H1 (cell line): ENCODE measurements around the gene GRID2. TPM values are rescaled to one million over a fixed set of nuclear protein-coding genes. Genes with fewer than 3 reads are reported as not detected.

Source experiments
- CTCF ChIA-PET: fragments of 300-600 bp; sonication (Branson Sonifier 250); formaldehyde crosslinking; loops from one replicate; lab custom pipeline; 2021; ENCODE audit not compliant: partially characterized antibody; lab: Charles Lee
- POLR2A ChIA-PET: fragments of 300-600 bp; sonication (Branson Sonifier 250); formaldehyde crosslinking; loops from one replicate; lab custom pipeline; 2021; ENCODE audit warnings: inconsistent platforms; ENCODE audit not compliant: partially characterized antibody; lab: Charles Lee
- DNase-seq, 2 experiments: peaks; one replicate each; pipeline versions ENCODE4 v3.0.0 to v3.0.0-alpha.2; 2010 to 2022; ENCODE audit warnings: low spot score in 2 of 2, low read depth in 1 of 2, mixed read lengths in 1 of 2
- FAIRE-seq: peaks from 2 replicates; lab custom pipeline; 2011; peaks lifted over from hg19 to GRCh38; lab: Jason Lieb, UNC
- H2AFZ ChIP-seq: 2 replicates; pipeline ENCODE4 v1.8.1; 2012; ENCODE audit warnings: low read length, inconsistent platforms
- H2AK5ac ChIP-seq: 2 replicates; pipeline ENCODE4 v1.6.1; 2013; ENCODE audit warnings: low read depth, low read length
- H2BK120ac ChIP-seq: replicated peaks from 2 replicates; pipeline ENCODE3; 2013; ENCODE audit warnings: low read depth, low read length, inconsistent platforms
- H2BK12ac ChIP-seq: 2 replicates; pipeline ENCODE4 v1.6.1; 2013; ENCODE audit warnings: low read depth, low read length
- H2BK15ac ChIP-seq: 2 replicates; pipeline ENCODE4 v1.6.1; 2013; ENCODE audit warnings: low read length
- H2BK20ac ChIP-seq: 2 replicates; pipeline ENCODE4 v1.6.1; 2013; ENCODE audit warnings: low read length
- H2BK5ac ChIP-seq: 2 replicates; pipeline ENCODE4 v1.6.1; 2013; ENCODE audit warnings: low read depth, low read length
- H3K14ac ChIP-seq: 2 replicates; pipeline ENCODE4 v1.6.1; 2013; ENCODE audit warnings: inconsistent platforms; ENCODE audit not compliant: insufficient read length
- H3K18ac ChIP-seq: 2 replicates; pipeline ENCODE4 v1.6.1; 2013; ENCODE audit warnings: low read length; ENCODE audit errors: extremely low read depth
- H3K23ac ChIP-seq: 2 replicates; pipeline ENCODE4 v1.6.1; 2013; ENCODE audit warnings: inconsistent platforms; ENCODE audit not compliant: insufficient read length
- H3K23me2 ChIP-seq: 2 replicates; pipeline ENCODE4 v1.6.1; 2013; ENCODE audit warnings: low read depth, low read length
- H3K27ac ChIP-seq: 2 replicates; pipeline ENCODE4 v1.6.1; 2011; ENCODE audit warnings: low read depth, low read length, inconsistent platforms
- H3K27me3 ChIP-seq, 4 experiments: replicated peaks in 1 of 4; 1 replicate in 1 of 4; 2 replicates in 3 of 4; pipeline versions ENCODE4 v1.6.1 to v1.8.1; 2011 to 2013; ENCODE audit warnings: low read length in 3 of 4, mild to moderate bottlenecking in 3 of 4, inconsistent platforms in 2 of 4, mixed read lengths in 2 of 4, moderate library complexity in 1 of 4; ENCODE audit not compliant: control insufficient read depth in 3 of 4, insufficient read depth in 3 of 4; ENCODE audit errors: extremely low read depth in 1 of 4
- H3K36me3 ChIP-seq, 4 experiments: 2 replicates each; pipeline versions ENCODE4 v1.6.1 to v1.8.1; 2011 to 2013; ENCODE audit warnings: mild to moderate bottlenecking in 4 of 4, low read length in 3 of 4, moderate library complexity in 2 of 4, control low read depth in 1 of 4, inconsistent platforms in 1 of 4; ENCODE audit not compliant: insufficient read depth in 4 of 4, control insufficient read depth in 2 of 4
- H3K4ac ChIP-seq: replicated peaks from 2 replicates; pipeline ENCODE3; 2013; ENCODE audit warnings: low read length, low read depth, mixed read lengths, inconsistent platforms; ENCODE audit not compliant: insufficient read length
- H3K4me1 ChIP-seq, 4 experiments: replicated peaks in 1 of 4; 1 replicate in 1 of 4; 2 replicates in 3 of 4; pipeline versions ENCODE4 v1.6.1 to v1.8.1; 2011 to 2013; ENCODE audit warnings: low read length in 3 of 4, inconsistent platforms in 2 of 4, mixed read lengths in 1 of 4; ENCODE audit not compliant: insufficient read depth in 4 of 4, control insufficient read depth in 3 of 4
- H3K4me2 ChIP-seq, 2 experiments: 2 replicates each; pipeline versions ENCODE4 v1.6.1 to v1.8.1; 2011 to 2013; ENCODE audit warnings: low read depth in 2 of 2, low read length in 2 of 2, control low read depth in 1 of 2, inconsistent platforms in 1 of 2, mild to moderate bottlenecking in 1 of 2; ENCODE audit not compliant: insufficient read depth in 1 of 2
- H3K4me3 ChIP-seq, 4 experiments: fragments of 200-600, 300-600 bp in 1 of 4; sonication (generic), shearing (Covaris generic), sonication (Bioruptor Twin) in 1 of 4; 2 replicates each; pipeline versions ENCODE4 v1.5.1 to v1.8.1; 2011 to 2016; ENCODE audit warnings: low read length in 4 of 4, low read depth in 3 of 4, control low read depth in 2 of 4, inconsistent platforms in 2 of 4, mild to moderate bottlenecking in 2 of 4, mixed read lengths in 1 of 4, moderate library complexity in 1 of 4; ENCODE audit not compliant: insufficient read depth in 2 of 4; ENCODE audit errors: extremely low read depth in 1 of 4
- H3K56ac ChIP-seq: replicated peaks from 2 replicates; pipeline ENCODE3; 2013; ENCODE audit warnings: low read depth, mild to moderate bottlenecking, mixed read lengths, low read length, inconsistent platforms; ENCODE audit not compliant: insufficient read length
- H3K79me1 ChIP-seq: 2 replicates; pipeline ENCODE4 v1.6.1; 2013; ENCODE audit warnings: low read depth, low read length, control low read depth
- H3K79me2 ChIP-seq, 2 experiments: 2 replicates each; pipeline versions ENCODE4 v1.6.1 to v1.8.1; 2012 to 2013; ENCODE audit warnings: low read length in 2 of 2, mild to moderate bottlenecking in 2 of 2, inconsistent platforms in 1 of 2; ENCODE audit not compliant: insufficient read depth in 2 of 2, control insufficient read depth in 1 of 2
- H3K9ac ChIP-seq, 4 experiments: replicated peaks in 1 of 4; 1 replicate in 1 of 4; 2 replicates in 3 of 4; pipeline versions ENCODE4 v1.6.1 to v1.8.1; 2011 to 2013; ENCODE audit warnings: low read depth in 3 of 4, low read length in 3 of 4, control low read depth in 2 of 4, mild to moderate bottlenecking in 2 of 4, moderate library complexity in 2 of 4, inconsistent platforms in 1 of 4; ENCODE audit errors: extremely low read depth in 1 of 4
- H3K9me3 ChIP-seq, 2 experiments: 2 replicates each; pipeline versions ENCODE4 v1.6.1 to v1.8.1; 2012 to 2013; ENCODE audit warnings: mild to moderate bottlenecking in 2 of 2, moderate library complexity in 2 of 2, control low read depth in 1 of 2, inconsistent platforms in 1 of 2, low read depth in 1 of 2, low read length in 1 of 2, mixed read lengths in 1 of 2; ENCODE audit not compliant: insufficient read depth in 2 of 2
- H4K20me1 ChIP-seq, 2 experiments: replicated peaks in 1 of 2; 2 replicates each; pipeline versions ENCODE3 to v1.8.1; 2011 to 2013; ENCODE audit warnings: inconsistent platforms in 2 of 2, low read length in 2 of 2, mild to moderate bottlenecking in 1 of 2; ENCODE audit not compliant: insufficient read depth in 2 of 2, control insufficient read depth in 1 of 2
- H4K5ac ChIP-seq: 2 replicates; pipeline ENCODE4 v1.6.1; 2013; ENCODE audit warnings: low read length, low read depth, mixed read lengths, inconsistent platforms; ENCODE audit not compliant: insufficient read length
- H4K8ac ChIP-seq: 2 replicates; pipeline ENCODE4 v1.8.0; 2013; ENCODE audit warnings: mild to moderate bottlenecking, moderate library complexity, low read length, inconsistent platforms; ENCODE audit not compliant: insufficient read depth; ENCODE audit errors: extremely low read depth
- H4K91ac ChIP-seq: replicated peaks from 2 replicates; pipeline ENCODE3; 2013; ENCODE audit warnings: low read length, mixed read lengths, inconsistent platforms; ENCODE audit not compliant: insufficient read length
- CHD2 ChIP-seq: IDR thresholded peaks from 2 replicates; pipeline ENCODE4 v1.6.1; 2012; ENCODE audit warnings: low read length, improper control_type of control experiment
- CREB1 ChIP-seq: IDR thresholded peaks from 2 replicates; pipeline ENCODE4 v1.6.1; 2012; ENCODE audit warnings: inconsistent platforms
- GTF2F1 ChIP-seq: IDR thresholded peaks from 2 replicates; pipeline ENCODE4 v1.6.1; 2012; ENCODE audit warnings: low read depth, low read length, improper control_type of control experiment, borderline replicate concordance
- HDAC6 ChIP-seq: IDR thresholded peaks from one replicate; pipeline ENCODE4 v1.7.1; 2012; ENCODE audit warnings: low read depth, mild to moderate bottlenecking, inconsistent platforms, low read length, moderate library complexity
- KDM1A ChIP-seq: fragments of 200-600, 300-600 bp; sonication (generic); IDR thresholded peaks from 2 replicates; pipeline ENCODE4 v1.7.1; 2016; ENCODE audit warnings: mild to moderate bottlenecking, low read length, borderline replicate concordance
- MAFK ChIP-seq: IDR thresholded peaks from 2 replicates; pipeline ENCODE4 v1.6.1; 2012; ENCODE audit warnings: low read depth, mild to moderate bottlenecking, improper control_type of control experiment, low read length
- RAD21 ChIP-seq, 2 experiments: IDR thresholded peaks in 1 of 2; conservative IDR thresholded peaks in 1 of 2; 2 replicates each; pipeline ENCODE4 v1.6.1; 2011; ENCODE audit warnings: low read depth in 2 of 2, low read length in 2 of 2, improper control_type of control experiment in 1 of 2, inconsistent platforms in 1 of 2, mild to moderate bottlenecking in 1 of 2, moderate library complexity in 1 of 2
- RFX5 ChIP-seq: IDR thresholded peaks from 2 replicates; pipeline ENCODE4 v1.6.1; 2011; ENCODE audit warnings: low read depth, low read length, improper control_type of control experiment, borderline replicate concordance
- SIRT6 ChIP-seq: IDR thresholded peaks from one replicate; pipeline ENCODE4 v1.7.1; 2012; ENCODE audit warnings: low read length, inconsistent platforms
- SP1 ChIP-seq: IDR thresholded peaks from 2 replicates; pipeline ENCODE4 v1.6.1; 2011; ENCODE audit warnings: low read depth, low read length
- SP2 ChIP-seq: IDR thresholded peaks from 2 replicates; pipeline ENCODE4 v1.6.1; 2012; ENCODE audit warnings: mild to moderate bottlenecking, low read length, inconsistent platforms
- TAF7 ChIP-seq: optimal IDR thresholded peaks from 2 replicates; pipeline ENCODE3; 2011; ENCODE audit warnings: low read depth, mild to moderate bottlenecking, inconsistent platforms, low read length, moderate library complexity, borderline replicate concordance
- TCF12 ChIP-seq: IDR thresholded peaks from 2 replicates; pipeline ENCODE4 v1.6.1; 2011; ENCODE audit warnings: low read depth, mild to moderate bottlenecking, low read length
- WGBS, 2 experiments: shearing (Covaris generic) in 1 of 2; methylation state at CpG; one replicate each; pipeline versions ENCODE4 v1.1.6 to v1.1.7; 2013 to 2015; ENCODE audit warnings: low lambda C conversion rate in 2 of 2, mixed read lengths in 2 of 2, inconsistent platforms in 1 of 2, low coverage in 1 of 2, missing lambda C conversion rate in 1 of 2; ENCODE audit not compliant: insufficient replicate concordance in 2 of 2, insufficient coverage in 1 of 2, insufficient read length in 1 of 2; ENCODE audit errors: extremely low coverage in 1 of 2, missing lambda C conversion rate in 1 of 2; 5-methylcytosine and 5-hydroxymethylcytosine counted together
- polyA plus RNA-seq, 7 experiments: library from polyadenylated mRNA; depleted of rRNA in 3 of 7; stranded (reverse) in 5 of 7; unstranded in 2 of 7; fragments of >200 nt in 5 of 7; fragments of 200-250 nt in 2 of 7; gene quantifications; 1 replicate in 5 of 7; 2 replicates in 1 of 7; 4 replicates in 1 of 7; pipeline versions ENCODE4 v1.2.1 to v1.2.3, GENCODE V29; 2011 to 2013; ENCODE audit warnings: missing spikeins in 2 of 7, mixed read lengths in 2 of 7
- total RNA-seq: library from RNA; stranded (reverse); fragmentation: NEBNext Ultra II Directional; extraction: Animal tissue kit (Norgen Biotek cat#: 25700); gene quantifications from 2 replicates; pipeline ENCODE4 v1.2.1, GENCODE V29; 2021
- TF ChIP-seq, protein P1 (sequence below): IDR thresholded peaks from 2 replicates; pipeline ENCODE4 v1.6.1; 2011; ENCODE audit warnings: low read depth, mild to moderate bottlenecking, low read length; ENCODE audit not compliant: insufficient read depth

GRID2 gene
- total and polyA plus RNA-seq, 2 of the 8 experiments (the other 6 are each of a cell fraction or from before 2014, with no cell fraction given): 31.1 to 81.9 TPM

GRCh38 chr4:92615049-92615448, 311.3 kb downstream of the GRID2 start:
- peaks cover 2 to 99% of the 10 kb centered on the region in 2 experiments; a peak in 3 of 4 replicates for H3K79me2 ChIP-seq
- no peak overlapping the region for H2AFZ ChIP-seq
- H4K5ac ChIP-seq: no peak overlapping the region
- no peaks in the 10 kb centered on the region; a peak in 3 of 8 replicates for H3K36me3 ChIP-seq
- POLR2A ChIA-PET: no interaction called here
- H2BK12ac ChIP-seq: no peak overlapping the region
- no peaks in the 10 kb centered on the region for H3K79me1 ChIP-seq
- no peak overlapping the region for H2BK120ac ChIP-seq
- H3K4me1 ChIP-seq: peaks cover 0 to 5% (median 2%) of the 10 kb centered on the region in 4 experiments; a peak in 2 of 7 replicates
- no peak for TF ChIP-seq SP1
- TF ChIP-seq MAFK: no peak
- no peak for TF ChIP-seq KDM1A
- no peak for TF ChIP-seq CHD2
- no peak for TF ChIP-seq CREB1
- no peak for TF ChIP-seq TAF7
- TF ChIP-seq TCF12: no peak
- TF ChIP-seq RAD21 (IDR thresholded peaks at IDR 0.05 in 1 of 2, conservative IDR thresholded peaks at IDR 0.05 in 1 of 2; ENCODE audit: low read depth in 2 of 2, low read length in 2 of 2): no peak
- no peak for TF ChIP-seq GTF2F1
- no peak for TF ChIP-seq SIRT6
- TF ChIP-seq HDAC6: no peak
- TF ChIP-seq RFX5: no peak
- TF ChIP-seq, protein P1, sequence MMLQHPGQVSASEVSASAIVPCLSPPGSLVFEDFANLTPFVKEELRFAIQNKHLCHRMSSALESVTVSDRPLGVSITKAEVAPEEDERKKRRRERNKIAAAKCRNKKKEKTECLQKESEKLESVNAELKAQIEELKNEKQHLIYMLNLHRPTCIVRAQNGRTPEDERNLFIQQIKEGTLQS: no peak
- no peak for TF ChIP-seq SP2
- no peaks in the 10 kb centered on the region for H3K27me3 ChIP-seq
- H3K4me3 ChIP-seq: no peak overlapping the region
- no peaks in the 10 kb centered on the region for H3K23me2 ChIP-seq
- no peak overlapping the region for H2BK15ac ChIP-seq
- H3K27ac ChIP-seq: no peak overlapping the region
- no peak overlapping the region for H4K91ac ChIP-seq
- CTCF ChIA-PET: interaction anchor here (0.6 kb wide), 1 partner anchor 123 kb away, joined by 3 read pairs; no protein-coding TSS in a partner anchor
- H3K4me2 ChIP-seq: no peak overlapping the region
- no peak for DNase-seq
- H2AK5ac ChIP-seq: no peak overlapping the region
- 83% methylated on average over 1 of the region's 1 CpG; no CpG with 5 or more reads in 1 of the 2 experiments for WGBS, 2 experiments
- no peak overlapping the region for H2BK20ac ChIP-seq
- H3K14ac ChIP-seq: no peak overlapping the region
- no peak overlapping the region for H4K8ac ChIP-seq
- peaks cover 1 to 15% of the 10 kb centered on the region in 2 experiments for H4K20me1 ChIP-seq
- no peaks in the 10 kb centered on the region for H3K9me3 ChIP-seq
- peak; percentile 82 for FAIRE-seq
- no peak overlapping the region for H2BK5ac ChIP-seq
- no peak overlapping the region for H3K56ac ChIP-seq
- H3K9ac ChIP-seq: no peak overlapping the region
- no peak overlapping the region for H3K4ac ChIP-seq
- no peak overlapping the region for H3K18ac ChIP-seq
- no peak overlapping the region for H3K23ac ChIP-seq
